Measurements from ENCODE around the gene KRT16. TPM values are rescaled to one million over a fixed set of nuclear protein-coding genes. Genes with fewer than 3 reads are reported as not detected.
"Not testable (repeated sequence)": the region's sequence is repeated elsewhere in the genome, so short reads cannot be mapped to it uniquely, and the experiment has no call there.

Gene KRT16
- total RNA-seq, 1 experiment from 2014 or later, result not detected

- Histone ChIP-seq H3K9ac (ENCODE audit: low read length) (no peak overlapping the region), H3K27ac (ENCODE audit: low read length) (no peak overlapping the region), H3K4me2 (ENCODE audit: low read depth, low read length, poor library complexity, severe bottlenecking) (no peak overlapping the region), H3K9me3 (ENCODE audit: low read length) (no peaks in the 10 kb centered on the region), H3K36me3 (ENCODE audit: insufficient read depth, low read length) (no peaks in the 10 kb centered on the region), H3K79me2 (ENCODE audit: low read length) (no peaks in the 10 kb centered on the region), H3K9me2 (replicated peaks; ENCODE audit: insufficient read depth, low read length) (no peaks in the 10 kb centered on the region), H3K4me1 (ENCODE audit: low read length) (no peaks in the 10 kb centered on the region), H4K20me1 (ENCODE audit: insufficient read depth, low read depth, low read length) (no peaks in the 10 kb centered on the region; the same call in 1 of the 2 replicates), H3K4me3 (ENCODE audit: low read length) (no peak overlapping the region), H2AFZ (ENCODE audit: low read length) (no peak overlapping the region), H3K27me3 (ENCODE audit: low read length) (no peaks in the 10 kb centered on the region)
- DNase-seq, result no peak
Measured at GRCh38 chr17:41615454-41615853, 2.9 kb upstream of the KRT16 start.

GRCh38 chr17:41614767-41615166 is 2.2 kb upstream of the KRT16 start:
- H3K9me2 ChIP-seq (replicated peaks; ENCODE audit: insufficient read depth, low read length); H3K4me1 ChIP-seq (ENCODE audit: low read length); H4K20me1 ChIP-seq (ENCODE audit: insufficient read depth, low read depth, low read length); H3K27me3 ChIP-seq (ENCODE audit: low read length); H3K4me2 ChIP-seq (ENCODE audit: low read depth, low read length, poor library complexity, severe bottlenecking); H3K4me3 ChIP-seq (ENCODE audit: low read length); DNase-seq; H3K27ac ChIP-seq (ENCODE audit: low read length); H3K79me2 ChIP-seq (ENCODE audit: low read length); H3K9me3 ChIP-seq (ENCODE audit: low read length); H3K36me3 ChIP-seq (ENCODE audit: insufficient read depth, low read length); H2AFZ ChIP-seq (ENCODE audit: low read length); H3K9ac ChIP-seq (ENCODE audit: low read length): not testable (repeated sequence)

GRCh38 chr17:41614098-41614497 is 1.5 kb upstream of the KRT16 start:
- Histone ChIP-seq H3K4me2 (ENCODE audit: low read depth, low read length, poor library complexity, severe bottlenecking) (no peak overlapping the region), H3K9ac (ENCODE audit: low read length) (no peak overlapping the region), H3K9me3 (ENCODE audit: low read length) (no peaks in the 10 kb centered on the region), H3K27me3 (ENCODE audit: low read length) (no peaks in the 10 kb centered on the region), H4K20me1 (ENCODE audit: insufficient read depth, low read depth, low read length) (no peaks in the 10 kb centered on the region; the same call in 1 of the 2 replicates), H3K27ac (ENCODE audit: low read length) (no peak overlapping the region), H2AFZ (ENCODE audit: low read length) (no peak overlapping the region), H3K36me3 (ENCODE audit: insufficient read depth, low read length) (no peaks in the 10 kb centered on the region), H3K79me2 (ENCODE audit: low read length) (no peaks in the 10 kb centered on the region), H3K4me3 (ENCODE audit: low read length) (no peak overlapping the region), H3K9me2 (replicated peaks; ENCODE audit: insufficient read depth, low read length) (no peaks in the 10 kb centered on the region), H3K4me1 (ENCODE audit: low read length) (no peaks in the 10 kb centered on the region)
- DNase-seq, result no peak

- no peak overlapping the region for H3K4me3 ChIP-seq (ENCODE audit: low read length)
- H3K27ac ChIP-seq (ENCODE audit: low read length), result no peak overlapping the region
- no peaks in the 10 kb centered on the region for H3K36me3 ChIP-seq (ENCODE audit: insufficient read depth, low read length)
- no peaks in the 10 kb centered on the region for H3K79me2 ChIP-seq (ENCODE audit: low read length)
- H3K4me2 ChIP-seq (ENCODE audit: low read depth, low read length, poor library complexity, severe bottlenecking), result no peak overlapping the region
- no peaks in the 10 kb centered on the region for H3K27me3 ChIP-seq (ENCODE audit: low read length)
- H4K20me1 ChIP-seq (ENCODE audit: insufficient read depth, low read depth, low read length), result no peaks in the 10 kb centered on the region
- no peaks in the 10 kb centered on the region for H3K4me1 ChIP-seq (ENCODE audit: low read length)
- H3K9ac ChIP-seq (ENCODE audit: low read length), result no peak overlapping the region
- no peaks in the 10 kb centered on the region for H3K9me3 ChIP-seq (ENCODE audit: low read length)
- H3K9me2 ChIP-seq (replicated peaks; ENCODE audit: insufficient read depth, low read length), result no peaks in the 10 kb centered on the region
- H2AFZ ChIP-seq (ENCODE audit: low read length), result no peak overlapping the region
- DNase-seq, result no peak
Measured at GRCh38 chr17:41613277-41614082, 913 bp upstream of the KRT16 start.

- DNase-seq, result no peak
- Histone ChIP-seq H2AFZ (ENCODE audit: low read length) (no peak overlapping the region), H3K36me3 (ENCODE audit: insufficient read depth, low read length) (no peaks in the 10 kb centered on the region), H3K4me2 (ENCODE audit: low read depth, low read length, poor library complexity, severe bottlenecking) (no peak overlapping the region), H4K20me1 (ENCODE audit: insufficient read depth, low read depth, low read length) (no peaks in the 10 kb centered on the region), H3K4me3 (ENCODE audit: low read length) (no peak overlapping the region), H3K27me3 (ENCODE audit: low read length) (no peaks in the 10 kb centered on the region), H3K27ac (ENCODE audit: low read length) (no peak overlapping the region), H3K79me2 (ENCODE audit: low read length) (no peaks in the 10 kb centered on the region), H3K4me1 (ENCODE audit: low read length) (no peaks in the 10 kb centered on the region), H3K9me3 (ENCODE audit: low read length) (no peaks in the 10 kb centered on the region), H3K9me2 (replicated peaks; ENCODE audit: insufficient read depth, low read length) (no peaks in the 10 kb centered on the region), H3K9ac (ENCODE audit: low read length) (no peak overlapping the region)
Measured at GRCh38 chr17:41610965-41611640, 1.5 kb downstream of the KRT16 start.

GRCh38 chr17:41610061-41610517 is 2.5 kb downstream of the KRT16 start:
- not testable (repeated sequence) for H3K4me3 ChIP-seq (ENCODE audit: low read length); H3K36me3 ChIP-seq (ENCODE audit: insufficient read depth, low read length); H3K79me2 ChIP-seq (ENCODE audit: low read length); H3K27ac ChIP-seq (ENCODE audit: low read length); H3K4me1 ChIP-seq (ENCODE audit: low read length); H3K9me2 ChIP-seq (replicated peaks; ENCODE audit: insufficient read depth, low read length); DNase-seq; H3K4me2 ChIP-seq (ENCODE audit: low read depth, low read length, poor library complexity, severe bottlenecking); H4K20me1 ChIP-seq (ENCODE audit: insufficient read depth, low read depth, low read length); H2AFZ ChIP-seq (ENCODE audit: low read length); H3K27me3 ChIP-seq (ENCODE audit: low read length); H3K9ac ChIP-seq (ENCODE audit: low read length); H3K9me3 ChIP-seq (ENCODE audit: low read length)

- H3K36me3 ChIP-seq (ENCODE audit: insufficient read depth, low read length); H2AFZ ChIP-seq (ENCODE audit: low read length); H3K27me3 ChIP-seq (ENCODE audit: low read length); H3K9me3 ChIP-seq (ENCODE audit: low read length); H3K4me3 ChIP-seq (ENCODE audit: low read length); H4K20me1 ChIP-seq (ENCODE audit: insufficient read depth, low read depth, low read length); H3K9me2 ChIP-seq (replicated peaks; ENCODE audit: insufficient read depth, low read length); DNase-seq; H3K27ac ChIP-seq (ENCODE audit: low read length); H3K4me2 ChIP-seq (ENCODE audit: low read depth, low read length, poor library complexity, severe bottlenecking); H3K9ac ChIP-seq (ENCODE audit: low read length); H3K4me1 ChIP-seq (ENCODE audit: low read length); H3K79me2 ChIP-seq (ENCODE audit: low read length): not testable (repeated sequence)
Measured at GRCh38 chr17:41606930-41607329, 5.6 kb downstream of the KRT16 start.

GRCh38 chr17:41602524-41602923 is 10.0 kb downstream of the KRT16 start:
- Histone ChIP-seq H2AFZ (ENCODE audit: low read length) (no peak overlapping the region), H3K9me3 (ENCODE audit: low read length) (no peaks in the 10 kb centered on the region), H3K4me2 (ENCODE audit: low read depth, low read length, poor library complexity, severe bottlenecking) (no peak overlapping the region), H3K9ac (ENCODE audit: low read length) (no peak overlapping the region), H3K27ac (ENCODE audit: low read length) (no peak overlapping the region), H3K9me2 (replicated peaks; ENCODE audit: insufficient read depth, low read length) (no peaks in the 10 kb centered on the region), H3K4me1 (ENCODE audit: low read length) (no peaks in the 10 kb centered on the region), H4K20me1 (ENCODE audit: insufficient read depth, low read depth, low read length) (no peaks in the 10 kb centered on the region), H3K36me3 (ENCODE audit: insufficient read depth, low read length) (no peaks in the 10 kb centered on the region), H3K27me3 (ENCODE audit: low read length) (no peaks in the 10 kb centered on the region), H3K4me3 (ENCODE audit: low read length) (no peak overlapping the region), H3K79me2 (ENCODE audit: low read length) (no peaks in the 10 kb centered on the region)
- DNase-seq, result no peak
